Loucy (cell line): ENCODE measurements around the gene MMS19.
"Not testable (repeated sequence)": the region's sequence is repeated elsewhere in the genome, so short reads cannot be mapped to it uniquely, and the experiment has no call there.

ENCODE experiments used
- H2AFZ ChIP-seq: fragments of 200-600 bp; sonication (generic); 2 replicates; pipeline ENCODE4 v1.6.0; 2016; ENCODE audit warnings: antibody characterized with exemption, mild to moderate bottlenecking, low read length, moderate library complexity
- H3F3A ChIP-seq: fragments of 200-600 bp; 2 replicates; pipeline ENCODE4 v1.6.0; 2016; ENCODE audit warnings: antibody characterized with exemption, low read depth, mild to moderate bottlenecking
- H3K27me3 ChIP-seq: fragments of 200-600 bp; sonication (generic); 2 replicates; pipeline ENCODE4 v1.6.1; 2014; ENCODE audit warnings: low read length, mild to moderate bottlenecking; ENCODE audit not compliant: insufficient read depth, poor library complexity, severe bottlenecking
- H3K36me3 ChIP-seq: fragments of 200-600 bp; sonication (generic); 2 replicates; pipeline ENCODE4 v1.6.1; 2016; ENCODE audit warnings: low read length; ENCODE audit not compliant: insufficient read depth
- H3K4me1 ChIP-seq: fragments of 200-600 bp; sonication (generic); 2 replicates; pipeline ENCODE4 v1.5.1; 2014; ENCODE audit warnings: low read length, mild to moderate bottlenecking; ENCODE audit not compliant: insufficient read depth, poor library complexity, severe bottlenecking
- H3K4me2 ChIP-seq: fragments of 200-600 bp; sonication (generic); 2 replicates; pipeline ENCODE4 v1.6.0; 2014; ENCODE audit warnings: antibody characterized with exemption, low read length, low read depth, mild to moderate bottlenecking; ENCODE audit not compliant: poor library complexity, severe bottlenecking
- H3K4me3 ChIP-seq: fragments of 200-600 bp; sonication (generic); 2 replicates; pipeline ENCODE4 v1.5.1; 2014; ENCODE audit warnings: low read length, mild to moderate bottlenecking, mixed read lengths; ENCODE audit not compliant: poor library complexity, severe bottlenecking
- H3K79me2 ChIP-seq: fragments of 200-600 bp; sonication (generic); 2 replicates; pipeline ENCODE4 v1.6.1; 2014; ENCODE audit warnings: low read length; ENCODE audit not compliant: insufficient read depth
- H3K9ac ChIP-seq: fragments of 200-600 bp; sonication (generic); 2 replicates; pipeline ENCODE4 v1.6.0; 2014; ENCODE audit warnings: mild to moderate bottlenecking, low read depth, low read length, moderate library complexity; ENCODE audit not compliant: poor library complexity, severe bottlenecking
- H3K9me2 ChIP-seq: fragments of 200-600 bp; sonication (generic); replicated peaks from 2 replicates; pipeline ENCODE4 v1.6.1; 2016; ENCODE audit warnings: low read depth, low read length, mixed read lengths
- H3K9me3 ChIP-seq: fragments of 200-600 bp; sonication (generic); 2 replicates; pipeline ENCODE4 v1.6.1; 2014; ENCODE audit warnings: mild to moderate bottlenecking, antibody characterized with exemption, low read length, low read depth; ENCODE audit not compliant: insufficient read depth
- H4K20me1 ChIP-seq: fragments of 200-600 bp; sonication (generic); 2 replicates; pipeline ENCODE4 v1.6.0; 2014; ENCODE audit warnings: antibody characterized with exemption, low read length, mild to moderate bottlenecking; ENCODE audit not compliant: insufficient read depth, poor library complexity, severe bottlenecking
- CTCF ChIP-seq: fragments of 200-600 bp; sonication (generic); conservative IDR thresholded peaks from 2 replicates; pipeline ENCODE4 v1.5.1; 2014; ENCODE audit warnings: mild to moderate bottlenecking, antibody characterized with exemption, low read length
- EZH2phosphoT487 ChIP-seq: fragments of 200-600 bp; IDR thresholded peaks from 2 replicates; pipeline ENCODE4 v1.6.1; 2018; ENCODE audit warnings: antibody characterized with exemption, mild to moderate bottlenecking, moderate library complexity, borderline replicate concordance

The MMS19 gene

GRCh38 chr10:97482381-97482780 is 15.8 kb downstream of the MMS19 start:
- no peak overlapping the region for H3K9ac ChIP-seq
- H3F3A ChIP-seq, result no peaks in the 10 kb centered on the region
- H3K4me3 ChIP-seq, result no peak overlapping the region
- peaks cover 4% of the 10 kb centered on the region for H4K20me1 ChIP-seq
- no peaks in the 10 kb centered on the region for H3K27me3 ChIP-seq
- peaks cover 63% of the 10 kb centered on the region; the same call in 1 of the 2 replicates for H3K36me3 ChIP-seq
- no peak overlapping the region for H3K4me2 ChIP-seq
- H2AFZ ChIP-seq, result no peak overlapping the region
- no peaks in the 10 kb centered on the region for H3K9me2 ChIP-seq
- TF ChIP-seq CTCF (no peak), EZH2phosphoT487 (no peak)
- H3K4me1 ChIP-seq, result no peaks in the 10 kb centered on the region
- H3K79me2 ChIP-seq, result peaks cover 23% of the 10 kb centered on the region
- H3K9me3 ChIP-seq, result no peaks in the 10 kb centered on the region

GRCh38 chr10:97481071-97481470 is 17.2 kb downstream of the MMS19 start:
- no peak overlapping the region for H2AFZ ChIP-seq
- peaks cover 4% of the 10 kb centered on the region for H4K20me1 ChIP-seq
- H3K36me3 ChIP-seq, result peaks cover 75% of the 10 kb centered on the region; the same call in 1 of the 2 replicates
- H3K4me3 ChIP-seq, result no peak overlapping the region
- TF ChIP-seq CTCF (no peak), EZH2phosphoT487 (no peak)
- no peaks in the 10 kb centered on the region for H3K27me3 ChIP-seq
- no peaks in the 10 kb centered on the region for H3K4me1 ChIP-seq
- H3K9me2 ChIP-seq, result no peaks in the 10 kb centered on the region
- H3K4me2 ChIP-seq, result no peak overlapping the region
- H3K9ac ChIP-seq, result no peak overlapping the region
- H3K9me3 ChIP-seq, result no peaks in the 10 kb centered on the region
- H3K79me2 ChIP-seq, result peaks cover 17% of the 10 kb centered on the region; the same call in 1 of the 2 replicates
- no peaks in the 10 kb centered on the region for H3F3A ChIP-seq

- H3K9me3 ChIP-seq, result no peaks in the 10 kb centered on the region
- no peak overlapping the region for H3K4me2 ChIP-seq
- no peak overlapping the region for H2AFZ ChIP-seq
- no peaks in the 10 kb centered on the region for H3K4me1 ChIP-seq
- no peaks in the 10 kb centered on the region for H3K27me3 ChIP-seq
- H3K79me2 ChIP-seq, result peaks cover 11% of the 10 kb centered on the region; the same call in 1 of the 2 replicates
- H3K4me3 ChIP-seq, result no peak overlapping the region
- H3K9me2 ChIP-seq, result no peaks in the 10 kb centered on the region
- peaks cover 4% of the 10 kb centered on the region for H4K20me1 ChIP-seq
- TF ChIP-seq EZH2phosphoT487, result no peak
- TF ChIP-seq CTCF, result no peak
- peaks cover 82% of the 10 kb centered on the region; the same call in 1 of the 2 replicates for H3K36me3 ChIP-seq
- no peak overlapping the region for H3K9ac ChIP-seq
- no peaks in the 10 kb centered on the region for H3F3A ChIP-seq
Observed at GRCh38 chr10:97479939-97480338, 18.3 kb downstream of the MMS19 start.

- not testable (repeated sequence) for H3K9ac ChIP-seq, H3K9me2 ChIP-seq, H2AFZ ChIP-seq, H3K9me3 ChIP-seq, H3K4me2 ChIP-seq, H3K27me3 ChIP-seq, H4K20me1 ChIP-seq, H3F3A ChIP-seq, H3K4me3 ChIP-seq, H3K4me1 ChIP-seq
- Histone ChIP-seq H3K79me2 (peaks cover 11% of the 10 kb centered on the region; the same call in 1 of the 2 replicates), H3K36me3 (peaks cover 87% of the 10 kb centered on the region; the same call in 1 of the 2 replicates)
Observed at GRCh38 chr10:97479410-97479809, 18.8 kb downstream of the MMS19 start.
